ENCODE measurements around the gene LGALS1. TPM values are rescaled to one million over a fixed set of nuclear protein-coding genes. Genes with fewer than 3 reads are reported as not detected.

Gene LGALS1
- total RNA-seq, 4 donors from 2014 or later: 44.8 to 352 (median 73.5) TPM

DNA sequence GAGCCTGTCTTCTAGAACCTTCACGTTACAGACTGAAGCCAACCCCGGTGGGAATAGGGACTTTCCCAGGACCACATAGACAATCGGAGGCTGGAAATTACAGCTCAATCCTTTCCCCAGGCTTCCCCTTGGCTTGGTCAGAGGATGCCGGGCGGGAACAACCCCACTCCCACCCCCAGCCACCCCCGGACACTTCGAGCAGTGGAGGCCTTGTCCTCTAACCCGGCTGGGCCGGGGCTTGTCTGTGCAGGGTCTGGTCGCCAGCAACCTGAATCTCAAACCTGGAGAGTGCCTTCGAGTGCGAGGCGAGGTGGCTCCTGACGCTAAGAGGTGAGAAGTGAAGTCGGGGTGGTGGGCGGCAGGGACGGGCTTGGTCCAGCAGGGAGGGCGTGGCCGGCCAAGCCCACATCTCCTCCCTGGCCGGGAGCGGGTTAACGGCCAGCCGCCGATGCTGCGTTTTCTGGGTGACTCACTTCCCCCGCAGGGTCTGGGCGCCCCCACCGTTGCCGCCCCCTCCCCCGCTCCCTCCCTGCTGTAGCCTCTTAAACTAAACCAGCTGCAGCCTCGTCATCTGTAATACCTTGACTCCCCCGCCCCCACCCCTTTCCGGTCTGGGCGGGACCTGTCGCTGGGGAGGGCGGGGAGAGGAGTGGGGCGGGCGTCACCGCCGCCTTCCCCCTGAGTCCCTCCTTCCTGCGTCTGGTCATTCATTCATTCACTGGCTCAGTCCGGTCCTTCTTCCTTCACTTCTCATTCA is 1.5 kb downstream of the LGALS1 start:
- peak; percentile 87 to 98 (median 97) for DNase-seq
- Histone ChIP-seq H3K27ac (peak overlapping the region; percentile 90 to 98 (median 92)), H3K36me3 (no peaks in the 10 kb centered on the region), H3K4me1 (peaks cover 3 to 72% (median 19%) of the 10 kb centered on the region in 4 donors), H3K9me3 (no peaks in the 10 kb centered on the region), H3K27me3 (no peaks in the 10 kb centered on the region), H3K4me3 (peak overlapping the region; percentile 50 to 68 (median 62))
- TF ChIP-seq POLR2A (IDR thresholded peaks at IDR 0.05): peak in 1 of 2 donors; percentile 47
- TF ChIP-seq, protein P1, sequence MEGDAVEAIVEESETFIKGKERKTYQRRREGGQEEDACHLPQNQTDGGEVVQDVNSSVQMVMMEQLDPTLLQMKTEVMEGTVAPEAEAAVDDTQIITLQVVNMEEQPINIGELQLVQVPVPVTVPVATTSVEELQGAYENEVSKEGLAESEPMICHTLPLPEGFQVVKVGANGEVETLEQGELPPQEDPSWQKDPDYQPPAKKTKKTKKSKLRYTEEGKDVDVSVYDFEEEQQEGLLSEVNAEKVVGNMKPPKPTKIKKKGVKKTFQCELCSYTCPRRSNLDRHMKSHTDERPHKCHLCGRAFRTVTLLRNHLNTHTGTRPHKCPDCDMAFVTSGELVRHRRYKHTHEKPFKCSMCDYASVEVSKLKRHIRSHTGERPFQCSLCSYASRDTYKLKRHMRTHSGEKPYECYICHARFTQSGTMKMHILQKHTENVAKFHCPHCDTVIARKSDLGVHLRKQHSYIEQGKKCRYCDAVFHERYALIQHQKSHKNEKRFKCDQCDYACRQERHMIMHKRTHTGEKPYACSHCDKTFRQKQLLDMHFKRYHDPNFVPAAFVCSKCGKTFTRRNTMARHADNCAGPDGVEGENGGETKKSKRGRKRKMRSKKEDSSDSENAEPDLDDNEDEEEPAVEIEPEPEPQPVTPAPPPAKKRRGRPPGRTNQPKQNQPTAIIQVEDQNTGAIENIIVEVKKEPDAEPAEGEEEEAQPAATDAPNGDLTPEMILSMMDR (IDR thresholded peaks at IDR 0.05): no peak

GRCh38 chr22:37677493-37677974 is 2.1 kb downstream of the LGALS1 start:
- no peaks in the 10 kb centered on the region for H3K36me3 ChIP-seq
- peak overlapping the region; percentile 90 to 98 (median 92) for H3K27ac ChIP-seq
- DNase-seq: no peak
- H3K4me3 ChIP-seq: peak overlapping the region; percentile 50 to 68 (median 62)
- no peaks in the 10 kb centered on the region for H3K9me3 ChIP-seq
- H3K4me1 ChIP-seq: peaks cover 3 to 66% (median 16%) of the 10 kb centered on the region in 4 donors
- H3K27me3 ChIP-seq: no peaks in the 10 kb centered on the region
- TF ChIP-seq, protein P1 (IDR thresholded peaks at IDR 0.05): no peak
- no peak for TF ChIP-seq POLR2A (IDR thresholded peaks at IDR 0.05)

GRCh38 chr22:37678372-37678771 is 2.9 kb downstream of the LGALS1 start:
- no peak for DNase-seq
- Histone ChIP-seq H3K4me3 (no peak overlapping the region), H3K4me1 (peaks cover 3 to 61% (median 13%) of the 10 kb centered on the region in 4 donors)

DNA sequence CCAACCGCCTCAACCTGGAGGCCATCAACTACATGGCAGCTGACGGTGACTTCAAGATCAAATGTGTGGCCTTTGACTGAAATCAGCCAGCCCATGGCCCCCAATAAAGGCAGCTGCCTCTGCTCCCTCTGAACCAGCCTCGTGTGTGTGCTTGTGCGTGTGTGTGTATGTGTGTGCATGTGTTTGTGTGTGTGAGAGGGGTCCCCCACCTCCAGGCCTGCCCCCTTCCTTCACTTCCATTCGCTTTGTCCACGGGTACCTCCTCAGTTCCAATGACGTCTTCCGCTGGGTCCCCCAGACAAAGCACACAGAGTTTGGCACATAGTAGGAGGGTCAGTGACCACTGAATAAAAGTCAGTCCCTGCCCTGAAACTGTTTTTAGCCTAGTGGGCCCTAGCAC is 4.2 kb downstream of the LGALS1 start:
- Histone ChIP-seq H3K36me3 (no peaks in the 10 kb centered on the region), H3K4me3 (no peak overlapping the region), H3K27me3 (no peaks in the 10 kb centered on the region), H3K9me3 (no peaks in the 10 kb centered on the region), H3K27ac (no peak overlapping the region), H3K4me1 (peaks cover 0 to 53% (median 10%) of the 10 kb centered on the region in 4 donors)
- TF ChIP-seq, protein P1 (IDR thresholded peaks at IDR 0.05): no peak
- no peak for TF ChIP-seq POLR2A (IDR thresholded peaks at IDR 0.05)
- DNase-seq: no peak

More at GRCh38 chr22:37678372-37678771, 2.9 kb downstream of the LGALS1 start:
- Histone ChIP-seq H3K27me3 (no peaks in the 10 kb centered on the region), H3K36me3 (no peaks in the 10 kb centered on the region), H3K9me3 (no peaks in the 10 kb centered on the region), H3K27ac (peak overlapping the region in 2 of 4 donors; percentile 21 to 93)
- TF ChIP-seq, protein P1 (IDR thresholded peaks at IDR 0.05): no peak
- no peak for TF ChIP-seq POLR2A (IDR thresholded peaks at IDR 0.05)

GRCh38 chr22:37680191-37680851 is 4.9 kb downstream of the LGALS1 start:
- DNase-seq: no peak
- Histone ChIP-seq H3K27ac (no peak overlapping the region), H3K36me3 (no peaks in the 10 kb centered on the region), H3K4me3 (no peak overlapping the region), H3K27me3 (no peaks in the 10 kb centered on the region), H3K4me1 (peaks cover 0 to 49% (median 10%) of the 10 kb centered on the region in 4 donors), H3K9me3 (no peaks in the 10 kb centered on the region)
- no peak for TF ChIP-seq POLR2A (IDR thresholded peaks at IDR 0.05)
- TF ChIP-seq, protein P1 (IDR thresholded peaks at IDR 0.05): no peak

Measured in Peyer's patch (tissue), 4 donors.